Spleen (tissue), 11 donors: ENCODE data around the gene DLEC1. TPM values are rescaled to one million over a fixed set of nuclear protein-coding genes. Genes with fewer than 3 reads are reported as not detected.
A peak's percentile ranks its signal among the peaks of the same experiment; 100 is the strongest.

Source experiments
- DNase-seq: peaks from one replicate; pipeline ENCODE4 v3.0.0-alpha.2; 2020
- H3K27ac ChIP-seq, 8 donors: fragments of 200-600 bp; sonication (generic) in 7 of 8; 1 replicate in 4 of 8; 2 replicates in 4 of 8; pipeline versions ENCODE4 v1.5.0 to v1.8.0; 2016 to 2021; ENCODE audit warnings: inconsistent platforms in 4 of 8, mild to moderate bottlenecking in 4 of 8, moderate library complexity in 1 of 8
- H3K27me3 ChIP-seq, 7 donors: fragments of 200-600 bp; sonication (generic) in 6 of 7; replicated peaks in 1 of 7; 1 replicate in 4 of 7; 2 replicates in 3 of 7; pipeline versions ENCODE4 v1.5.0 to v1.8.0; 2016 to 2021; ENCODE audit warnings: inconsistent platforms in 3 of 7, mild to moderate bottlenecking in 1 of 7
- H3K36me3 ChIP-seq, 6 donors: fragments of 200-600 bp; sonication (generic) in 5 of 6; 1 replicate in 4 of 6; 2 replicates in 2 of 6; pipeline versions ENCODE4 v1.5.0 to v1.8.0; 2016 to 2021; ENCODE audit warnings: inconsistent platforms in 2 of 6
- H3K4me1 ChIP-seq, 6 donors: fragments of 200-600 bp; sonication (generic) in 5 of 6; 1 replicate in 3 of 6; 2 replicates in 3 of 6; pipeline versions ENCODE4 v1.5.0 to v1.8.0; 2016 to 2021; ENCODE audit warnings: inconsistent platforms in 3 of 6
- H3K4me3 ChIP-seq, 8 donors: fragments of 200-600 bp; sonication (generic) in 7 of 8; 1 replicate in 4 of 8; 2 replicates in 4 of 8; pipeline versions ENCODE4 v1.5.0 to v1.8.0; 2016 to 2021; ENCODE audit warnings: inconsistent platforms in 4 of 8, mild to moderate bottlenecking in 4 of 8, moderate library complexity in 2 of 8
- H3K9me3 ChIP-seq, 8 donors: fragments of 200-600 bp; sonication (generic) in 7 of 8; 1 replicate in 4 of 8; 2 replicates in 4 of 8; pipeline versions ENCODE4 v1.5.0 to v1.8.0; 2016 to 2021; ENCODE audit warnings: inconsistent platforms in 4 of 8
- POLR2A ChIP-seq, 3 donors: fragments of 450-650 bp; IDR thresholded peaks; one replicate each; pipeline ENCODE4 v1.5.1; 2017; ENCODE audit warnings: antibody characterized with exemption in 3 of 3, mild to moderate bottlenecking in 1 of 3
- POLR2AphosphoS5 ChIP-seq, 3 donors: sonication (generic); formaldehyde crosslinking; IDR thresholded peaks; one replicate each; pipeline ENCODE4 v1.5.1; 2017; ENCODE audit warnings: antibody characterized with exemption in 3 of 3
- WGBS, 5 donors: extraction: QIAGEN DNeasy Blood & Tissue Kit in 3 of 5; methylation state at CpG; one replicate each; pipeline versions ENCODE4 v1.1.5 to v1.1.7; 2013 to 2018; 5-methylcytosine and 5-hydroxymethylcytosine counted together
- intact Hi-C: fragments of 100-400 bp; cut with DNase I; formaldehyde crosslinking; loops from one replicate; pipeline ENCODE4 v1.15.0; 2023; ENCODE audit warnings: low total_unique reads
- polyA plus RNA-seq, 3 donors: library from polyadenylated mRNA; stranded (reverse); fragments of 200-250 nt; gene quantifications; one replicate each; pipeline ENCODE4 v1.2.1, GENCODE V29; 2013
- total RNA-seq, 7 donors: library from RNA; depleted of rRNA in 3 of 7; stranded (reverse); fragments of >200 nt in 3 of 7; fragmentation: NEBNext Ultra II Directional in 4 of 7; extraction: Animal tissue kit (Norgen Biotek cat#: 25700) in 4 of 7; gene quantifications; one replicate each; pipeline versions ENCODE4 v1.1.0 to v1.2.1, GENCODE V29; 2016 to 2021
- TF ChIP-seq, protein P1 (sequence below), 11 experiments: fragments of 200-600 bp in 7 of 11; fragments of 450-650 bp in 4 of 11; sonication (generic) in 4 of 11; IDR thresholded peaks in 8 of 11; conservative IDR thresholded peaks in 3 of 11; 1 replicate in 7 of 11; 2 replicates in 4 of 11; pipeline versions ENCODE4 v1.4.0 to v1.8.0; 2016 to 2021; ENCODE audit warnings: antibody characterized with exemption in 11 of 11, inconsistent platforms in 4 of 11, mild to moderate bottlenecking in 1 of 11
- donor health status: healthy with polysubstance abuse.
- donor health status: DM: no; HTN: no; CAD: no; lungs with moderate emphysema.
- donor health status: DM: no; HTN: no; CAD: no.
- donor health status: Bipolar disorder and iron deficiency.
- donor health status: healthy.
- donor health status: DM: no; HTN: no; CAD: no.
- donor health status: DM: yes; HTN: yes; CAD: no.

DLEC1 gene
- total and polyA plus RNA-seq, 10 donors: 0.36 to 2.3 (median 0.88) TPM

- TF ChIP-seq POLR2AphosphoS5 (IDR thresholded peaks at IDR 0.05) (no peak), POLR2A (IDR thresholded peaks at IDR 0.05) (no peak)
- TF ChIP-seq, protein P1, sequence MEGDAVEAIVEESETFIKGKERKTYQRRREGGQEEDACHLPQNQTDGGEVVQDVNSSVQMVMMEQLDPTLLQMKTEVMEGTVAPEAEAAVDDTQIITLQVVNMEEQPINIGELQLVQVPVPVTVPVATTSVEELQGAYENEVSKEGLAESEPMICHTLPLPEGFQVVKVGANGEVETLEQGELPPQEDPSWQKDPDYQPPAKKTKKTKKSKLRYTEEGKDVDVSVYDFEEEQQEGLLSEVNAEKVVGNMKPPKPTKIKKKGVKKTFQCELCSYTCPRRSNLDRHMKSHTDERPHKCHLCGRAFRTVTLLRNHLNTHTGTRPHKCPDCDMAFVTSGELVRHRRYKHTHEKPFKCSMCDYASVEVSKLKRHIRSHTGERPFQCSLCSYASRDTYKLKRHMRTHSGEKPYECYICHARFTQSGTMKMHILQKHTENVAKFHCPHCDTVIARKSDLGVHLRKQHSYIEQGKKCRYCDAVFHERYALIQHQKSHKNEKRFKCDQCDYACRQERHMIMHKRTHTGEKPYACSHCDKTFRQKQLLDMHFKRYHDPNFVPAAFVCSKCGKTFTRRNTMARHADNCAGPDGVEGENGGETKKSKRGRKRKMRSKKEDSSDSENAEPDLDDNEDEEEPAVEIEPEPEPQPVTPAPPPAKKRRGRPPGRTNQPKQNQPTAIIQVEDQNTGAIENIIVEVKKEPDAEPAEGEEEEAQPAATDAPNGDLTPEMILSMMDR (IDR thresholded peaks at IDR 0.05 in 8 of 11, conservative IDR thresholded peaks at IDR 0.05 in 3 of 11): no peak
- H3K4me3 ChIP-seq: peak overlapping the region in 1 of 8 donors; percentile 91
- 85 to 94% (median 91%) methylated on average over 7 of the region's 7 CpGs for WGBS, 5 donors
- H3K27ac ChIP-seq: peak overlapping the region in 2 of 8 donors; percentile 18 to 36
- no peak for DNase-seq
- intact Hi-C loops: loop anchor here (10.0 kb wide), 1 partner anchor 103 kb away; no protein-coding TSS in a partner anchor
- peaks cover 0 to 11% (median 7%) of the 10 kb centered on the region in 8 donors for H3K9me3 ChIP-seq
- peaks cover 0 to 33% (median 28%) of the 10 kb centered on the region in 6 donors for H3K36me3 ChIP-seq
- no peaks in the 10 kb centered on the region for H3K27me3 ChIP-seq
- H3K4me1 ChIP-seq: peaks cover 15 to 66% (median 34%) of the 10 kb centered on the region in 6 donors
Measured at GRCh38 chr3:38141173-38141951, 102.4 kb downstream of the DLEC1 start.

- Histone ChIP-seq H3K9me3 (peaks cover 4 to 17% (median 13%) of the 10 kb centered on the region in 8 donors), H3K4me3 (no peak overlapping the region), H3K4me1 (peaks cover 15 to 64% (median 34%) of the 10 kb centered on the region in 6 donors), H3K27ac (peak overlapping the region in 2 of 8 donors; percentile 18 to 36), H3K36me3 (peaks cover 0 to 33% (median 28%) of the 10 kb centered on the region in 6 donors), H3K27me3 (no peaks in the 10 kb centered on the region)
- TF ChIP-seq, protein P1 (IDR thresholded peaks at IDR 0.05 in 8 of 11, conservative IDR thresholded peaks at IDR 0.05 in 3 of 11): no peak
- TF ChIP-seq POLR2A (IDR thresholded peaks at IDR 0.05): no peak
- 90 to 97% (median 91%) methylated on average over 2 of the region's 2 CpGs for WGBS, 5 donors
- intact Hi-C loops: loop anchor here (10.0 kb wide), 1 partner anchor 103 kb away; no protein-coding TSS in a partner anchor
- DNase-seq: no peak
Measured at GRCh38 chr3:38141952-38142273, 102.9 kb downstream of the DLEC1 start.

- H3K4me1 ChIP-seq: peaks cover 11 to 67% (median 33%) of the 10 kb centered on the region in 6 donors
- no peaks in the 10 kb centered on the region for H3K27me3 ChIP-seq
- peak overlapping the region in 1 of 8 donors; percentile 41 for H3K27ac ChIP-seq
- peaks cover 5 to 25% (median 19%) of the 10 kb centered on the region in 8 donors for H3K9me3 ChIP-seq
- H3K36me3 ChIP-seq: peaks cover 0 to 33% (median 28%) of the 10 kb centered on the region in 6 donors
- intact Hi-C loops: loop anchor here (10.0 kb wide), 1 partner anchor 102 kb away; no protein-coding TSS in a partner anchor
- TF ChIP-seq, protein P1 (IDR thresholded peaks at IDR 0.05 in 8 of 11, conservative IDR thresholded peaks at IDR 0.05 in 3 of 11): no peak
- TF ChIP-seq POLR2AphosphoS5 (IDR thresholded peaks at IDR 0.05) (no peak), POLR2A (IDR thresholded peaks at IDR 0.05) (no peak)
- WGBS, 5 donors: 85 to 100% (median 96%) methylated on average over 1 of the region's 1 CpG
- no peak for DNase-seq
- no peak overlapping the region for H3K4me3 ChIP-seq
Measured at GRCh38 chr3:38142959-38143358, 104.0 kb downstream of the DLEC1 start.

GRCh38 chr3:38143511-38143910 is 104.5 kb downstream of the DLEC1 start:
- intact Hi-C loops: loop anchor here (10.0 kb wide), 1 partner anchor 101 kb away; no protein-coding TSS in a partner anchor
- Histone ChIP-seq H3K27me3 (no peaks in the 10 kb centered on the region), H3K9me3 (peaks cover 5 to 25% (median 19%) of the 10 kb centered on the region in 8 donors), H3K4me1 (peaks cover 9 to 69% (median 34%) of the 10 kb centered on the region in 6 donors), H3K4me3 (no peak overlapping the region), H3K27ac (peak overlapping the region in 1 of 8 donors; percentile 41), H3K36me3 (peaks cover 0 to 33% (median 28%) of the 10 kb centered on the region in 6 donors)
- 51 to 81% (median 73%) methylated on average over 3 of the region's 3 CpGs for WGBS, 5 donors
- TF ChIP-seq POLR2A (IDR thresholded peaks at IDR 0.05): no peak
- TF ChIP-seq, protein P1 (IDR thresholded peaks at IDR 0.05 in 8 of 11, conservative IDR thresholded peaks at IDR 0.05 in 3 of 11): no peak
- no peak for TF ChIP-seq POLR2AphosphoS5 (IDR thresholded peaks at IDR 0.05)
- DNase-seq: no peak
